GM21717 (cell line): ENCODE data around the gene C1GALT1.
"Not testable (repeated sequence)": the region's sequence is repeated elsewhere in the genome, so short reads cannot be mapped to it uniquely, and the experiment has no call there.

Experiments used
- ATAC-seq: cut with Tn5 transposase; IDR thresholded peaks from one replicate; pipeline ENCODE4 v1.9.1; 2021; ENCODE audit warnings: mild to moderate bottlenecking, moderate library complexity; ENCODE audit not compliant: unreplicated experiment

C1GALT1 gene

GRCh38 chr7:7166318-7166717 is 16.0 kb upstream of the C1GALT1 start:
- ATAC-seq: no peak

- no peak for ATAC-seq
Measured at GRCh38 chr7:7169296-7169695, 13.0 kb upstream of the C1GALT1 start.

- no peak for ATAC-seq
Measured at GRCh38 chr7:7173956-7174632, 8.2 kb upstream of the C1GALT1 start.

GRCh38 chr7:7175075-7175695 is 7.2 kb upstream of the C1GALT1 start:
- no peak for ATAC-seq

- no peak for ATAC-seq
Measured at GRCh38 chr7:7176406-7177043, 5.8 kb upstream of the C1GALT1 start.

- no peak for ATAC-seq
Measured at GRCh38 chr7:7177044-7177517, 5.3 kb upstream of the C1GALT1 start.

- ATAC-seq: no peak
Measured at GRCh38 chr7:7178081-7178480, 4.3 kb upstream of the C1GALT1 start.

- no peak for ATAC-seq
Measured at GRCh38 chr7:7178906-7179305, 3.4 kb upstream of the C1GALT1 start.

GRCh38 chr7:7180725-7181449 is 1.5 kb upstream of the C1GALT1 start:
- ATAC-seq: no peak

GRCh38 chr7:7181519-7182155 is 707 bp upstream of the C1GALT1 start:
- ATAC-seq: peak; percentile 46

- ATAC-seq: peak; percentile 28
Measured at GRCh38 chr7:7183061-7183837, 905 bp downstream of the C1GALT1 start.

- no peak for ATAC-seq
Measured at GRCh38 chr7:7183838-7184463, 1.6 kb downstream of the C1GALT1 start.

- ATAC-seq: no peak
Measured at GRCh38 chr7:7185371-7185989, 3.1 kb downstream of the C1GALT1 start.

GRCh38 chr7:7188091-7188490 is 5.7 kb downstream of the C1GALT1 start:
- ATAC-seq: no peak

GRCh38 chr7:7188742-7189141 is 6.4 kb downstream of the C1GALT1 start:
- no peak for ATAC-seq

GRCh38 chr7:7190142-7190541 is 7.8 kb downstream of the C1GALT1 start:
- no peak for ATAC-seq

- no peak for ATAC-seq
Measured at GRCh38 chr7:7191137-7191536, 8.8 kb downstream of the C1GALT1 start.

GRCh38 chr7:7192798-7193788 is 10.7 kb downstream of the C1GALT1 start:
- ATAC-seq: not testable (repeated sequence)
